Activated T-cell treated with anti-CD3 and anti-CD28 coated beads for 24 hours (primary cell): ENCODE data around the gene PPP2R3A.

Source experiments
- DNase-seq: peaks from one replicate; pipeline ENCODE4 v3.0.0-alpha.2; 2020; ENCODE audit warnings: low read depth

PPP2R3A gene

DNA sequence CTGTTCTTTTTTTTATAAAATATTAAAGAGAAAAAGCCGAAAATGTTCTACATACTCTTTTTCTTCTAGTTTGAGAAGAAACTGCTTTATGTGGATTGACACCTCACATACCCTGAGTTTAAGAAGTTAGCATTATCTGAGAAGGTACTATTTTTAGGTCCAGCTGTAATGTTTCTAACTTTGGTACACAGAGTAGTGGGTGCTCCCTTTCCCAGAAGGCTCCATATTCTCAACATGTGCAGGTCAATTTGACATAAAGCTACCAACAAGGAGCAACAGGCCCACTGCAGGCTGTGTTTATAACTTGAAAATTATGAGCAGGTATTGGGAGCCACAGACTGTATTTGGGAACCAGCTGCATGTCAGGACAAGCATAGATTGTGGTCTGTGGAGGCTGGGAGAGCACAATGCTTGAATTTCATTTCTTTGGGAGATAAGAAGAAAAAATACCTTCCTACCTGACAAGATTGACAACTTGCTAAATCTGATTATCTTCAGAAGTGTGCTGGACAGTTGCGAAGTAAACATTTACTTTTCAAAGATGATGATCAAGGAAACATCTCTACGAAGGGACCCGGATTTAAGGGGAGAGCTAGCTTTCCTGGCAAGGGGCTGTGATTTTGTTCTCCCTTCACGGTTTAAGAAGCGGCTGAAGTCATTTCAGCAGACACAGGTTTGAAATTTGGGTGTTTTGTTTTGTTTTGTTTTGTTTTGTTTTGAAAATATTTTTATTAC, 57.2 kb downstream of the PPP2R3A start:
- no peak for DNase-seq

DNA sequence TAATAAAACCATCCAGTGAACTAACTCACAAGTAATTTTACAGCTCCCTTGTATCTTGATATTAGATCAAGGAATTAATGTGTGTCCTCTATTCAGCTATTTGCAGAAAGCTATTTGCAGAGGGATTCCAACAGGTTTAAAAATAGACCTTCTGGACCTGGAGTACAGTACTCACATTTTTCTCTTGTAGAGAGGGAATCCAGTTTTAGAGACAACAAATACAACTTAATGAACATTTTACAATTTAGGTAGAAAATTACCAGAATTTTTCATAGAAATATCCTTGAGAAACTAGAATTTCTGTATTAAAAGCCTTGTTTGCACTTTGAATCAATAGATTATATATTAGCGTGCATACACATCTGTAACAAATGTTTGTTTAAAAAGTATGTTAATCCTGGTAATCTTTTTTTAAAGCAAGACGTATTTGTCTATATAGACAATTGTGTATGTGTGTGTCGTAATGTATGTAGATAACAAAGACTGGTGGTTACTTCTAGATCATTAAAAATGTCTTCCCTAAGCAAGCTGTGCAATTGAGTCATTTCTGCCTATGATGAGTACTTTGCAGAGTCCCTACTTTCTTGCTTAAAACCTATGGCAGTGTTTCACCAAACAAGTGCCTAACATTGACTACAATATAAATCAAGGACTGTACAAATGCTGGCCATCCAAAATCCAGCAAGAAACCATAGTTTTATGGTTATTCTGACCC, 57.9 kb downstream of the PPP2R3A start:
- DNase-seq = no peak

DNA sequence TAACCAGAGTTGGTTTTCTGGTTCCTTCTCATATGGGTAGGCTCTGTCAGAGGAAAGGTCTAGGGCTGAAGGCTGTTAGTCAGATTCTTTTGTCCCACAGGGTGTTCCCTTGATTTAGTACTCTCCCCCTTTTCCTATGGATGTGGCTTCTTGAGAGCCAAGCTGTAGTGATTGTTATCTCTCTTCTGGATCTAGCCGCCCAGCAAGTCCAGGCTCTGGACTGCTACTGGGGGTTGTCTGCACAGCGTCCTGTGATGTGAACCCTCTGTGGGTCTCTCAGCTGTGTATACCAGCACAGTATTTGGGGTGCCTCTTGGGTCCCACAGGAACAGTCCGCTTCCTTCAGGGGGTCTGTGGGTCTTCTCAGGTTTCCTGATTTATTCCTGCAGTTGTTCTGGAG, 70.8 kb downstream of the PPP2R3A start:
- no peak for DNase-seq

DNA sequence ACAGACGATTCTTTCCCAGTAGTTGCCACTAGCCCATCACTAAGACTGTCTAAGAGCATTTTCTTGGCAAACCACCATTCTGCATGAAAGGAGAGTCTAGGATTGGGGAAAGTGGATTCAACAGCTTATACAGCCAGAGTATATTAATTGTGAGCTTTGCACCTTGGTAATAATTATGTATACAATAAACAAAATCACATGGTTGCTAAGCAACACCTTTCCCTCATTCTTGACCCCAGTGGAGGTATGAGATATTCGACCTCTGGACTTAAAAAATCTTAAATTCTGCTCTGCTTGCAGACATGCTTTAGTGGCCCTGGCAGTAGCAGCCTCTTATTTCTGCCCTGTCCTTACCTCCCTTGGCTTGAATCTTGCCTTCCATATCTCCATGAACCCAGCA, 73.1 kb downstream of the PPP2R3A start:
- no peak for DNase-seq

GRCh38 chr3:136042608-136043221, 77.2 kb downstream of the PPP2R3A start:
- DNase-seq = no peak

DNA sequence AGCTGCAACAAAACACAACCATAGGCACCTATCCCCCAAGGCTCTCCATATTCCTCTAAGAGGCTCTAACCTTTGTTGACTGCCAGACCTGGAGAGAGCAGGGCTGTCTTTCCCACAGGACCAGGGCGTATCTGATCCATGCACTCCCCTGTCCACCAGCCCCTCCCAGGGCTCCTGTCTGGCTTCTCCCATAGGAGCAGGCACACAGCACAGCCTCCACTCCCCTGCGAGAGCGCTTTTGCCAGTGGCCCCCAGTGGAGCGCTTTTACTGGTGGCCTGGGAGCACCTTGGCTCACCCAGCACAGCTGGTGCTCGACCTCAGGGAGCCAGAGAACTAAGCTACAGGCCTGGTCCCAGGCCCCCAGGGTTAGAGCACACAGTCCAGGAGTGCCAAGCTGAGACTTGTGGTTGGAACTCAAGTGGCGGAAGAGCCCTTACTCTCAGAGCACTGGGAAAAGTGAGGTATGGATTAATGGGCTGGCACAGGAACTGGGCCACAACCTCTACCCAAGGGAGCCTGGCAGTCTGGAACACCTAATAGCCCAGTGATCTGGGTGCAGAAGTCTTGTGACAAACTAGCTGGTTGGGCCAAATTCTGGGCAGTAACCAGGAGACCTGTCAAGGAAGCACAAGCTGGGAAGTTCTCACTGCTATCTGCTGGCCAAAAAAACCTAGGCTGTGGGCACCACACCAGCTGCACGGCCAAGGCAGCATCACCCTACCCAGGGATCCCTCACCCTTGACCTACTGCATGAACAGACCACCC, 79.6 kb downstream of the PPP2R3A start:
- DNase-seq = no peak

GRCh38 chr3:136048068-136048467, 82.5 kb downstream of the PPP2R3A start:
- DNase-seq = no peak

GRCh38 chr3:136050250-136050649, 84.7 kb downstream of the PPP2R3A start:
- DNase-seq = no peak

GRCh38 chr3:136055491-136055890, 90.0 kb downstream of the PPP2R3A start:
- DNase-seq = no peak

DNA sequence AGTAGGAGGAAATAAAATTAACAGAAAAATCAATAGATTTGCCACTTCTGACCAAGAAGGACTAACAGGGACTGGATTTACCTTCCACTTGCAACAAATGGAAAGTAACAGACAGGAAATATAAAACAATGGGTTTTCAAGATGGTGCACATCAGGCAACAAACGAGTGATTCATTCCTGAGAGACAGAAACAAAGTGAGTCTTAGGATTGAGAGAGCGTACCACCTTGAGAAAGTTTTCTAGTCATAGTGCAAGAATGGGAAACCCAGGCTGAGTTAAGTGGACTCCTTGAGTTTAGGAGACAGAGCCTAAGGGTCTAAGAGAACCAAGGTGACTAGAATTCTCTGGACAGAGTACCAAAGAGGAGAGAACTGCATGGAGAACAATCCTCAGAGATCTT, 101.7 kb downstream of the PPP2R3A start:
- DNase-seq = no peak

GRCh38 chr3:136068708-136069107, 103.2 kb downstream of the PPP2R3A start:
- no peak for DNase-seq

DNA sequence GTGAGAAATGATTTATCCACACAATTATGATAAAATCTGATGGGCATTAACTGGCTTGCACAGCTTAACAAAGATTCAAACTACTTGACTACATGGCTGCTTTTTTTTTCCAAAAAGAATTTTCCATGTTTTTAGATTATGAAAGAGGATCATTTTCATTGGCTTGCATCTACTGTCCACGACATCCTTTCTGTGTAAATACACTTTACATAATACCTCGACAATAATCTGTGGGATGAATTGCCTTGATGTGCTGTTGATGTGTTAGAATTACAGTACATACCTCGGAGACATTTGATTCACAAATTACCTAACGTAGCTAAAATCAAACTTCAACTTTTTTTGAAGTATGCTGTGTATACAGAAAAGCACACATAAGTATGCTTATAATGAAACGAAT, 104.4 kb downstream of the PPP2R3A start:
- DNase-seq = no peak

- DNase-seq = no peak
Observed at GRCh38 chr3:136070334-136070733, 104.8 kb downstream of the PPP2R3A start.

GRCh38 chr3:136070953-136071949, 105.7 kb downstream of the PPP2R3A start:
- DNase-seq = no peak

GRCh38 chr3:136074546-136075170, 109.1 kb downstream of the PPP2R3A start:
- no peak for DNase-seq

DNA sequence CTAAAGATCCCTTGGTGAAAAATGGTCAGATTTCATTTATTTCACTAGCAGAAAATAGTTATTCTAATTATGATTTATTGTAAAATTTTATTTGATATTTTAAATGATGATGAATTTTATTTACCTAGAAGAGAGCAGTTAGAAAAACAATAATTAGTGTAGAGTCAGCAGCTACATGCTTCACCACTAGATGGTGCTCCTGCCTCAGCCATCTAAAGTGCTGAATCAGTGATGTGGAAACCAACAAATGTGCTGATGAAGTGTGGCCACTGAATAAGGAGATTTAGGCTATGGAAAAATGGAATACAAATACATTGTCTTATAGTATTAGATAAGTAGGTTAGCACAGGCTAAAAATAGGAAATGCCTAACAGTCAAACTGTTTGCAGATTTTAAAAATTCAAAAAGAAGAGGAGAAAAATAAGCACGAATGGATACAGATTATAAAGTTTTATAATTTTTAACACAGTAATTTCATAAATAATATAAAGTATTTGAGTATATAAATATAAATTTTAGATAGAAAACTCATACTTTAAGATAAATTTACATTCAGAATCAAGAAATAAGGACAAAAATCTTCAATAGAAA, 109.8 kb downstream of the PPP2R3A start:
- DNase-seq = peak; percentile 63

GRCh38 chr3:136075811-136076210, 110.3 kb downstream of the PPP2R3A start:
- no peak for DNase-seq

DNA sequence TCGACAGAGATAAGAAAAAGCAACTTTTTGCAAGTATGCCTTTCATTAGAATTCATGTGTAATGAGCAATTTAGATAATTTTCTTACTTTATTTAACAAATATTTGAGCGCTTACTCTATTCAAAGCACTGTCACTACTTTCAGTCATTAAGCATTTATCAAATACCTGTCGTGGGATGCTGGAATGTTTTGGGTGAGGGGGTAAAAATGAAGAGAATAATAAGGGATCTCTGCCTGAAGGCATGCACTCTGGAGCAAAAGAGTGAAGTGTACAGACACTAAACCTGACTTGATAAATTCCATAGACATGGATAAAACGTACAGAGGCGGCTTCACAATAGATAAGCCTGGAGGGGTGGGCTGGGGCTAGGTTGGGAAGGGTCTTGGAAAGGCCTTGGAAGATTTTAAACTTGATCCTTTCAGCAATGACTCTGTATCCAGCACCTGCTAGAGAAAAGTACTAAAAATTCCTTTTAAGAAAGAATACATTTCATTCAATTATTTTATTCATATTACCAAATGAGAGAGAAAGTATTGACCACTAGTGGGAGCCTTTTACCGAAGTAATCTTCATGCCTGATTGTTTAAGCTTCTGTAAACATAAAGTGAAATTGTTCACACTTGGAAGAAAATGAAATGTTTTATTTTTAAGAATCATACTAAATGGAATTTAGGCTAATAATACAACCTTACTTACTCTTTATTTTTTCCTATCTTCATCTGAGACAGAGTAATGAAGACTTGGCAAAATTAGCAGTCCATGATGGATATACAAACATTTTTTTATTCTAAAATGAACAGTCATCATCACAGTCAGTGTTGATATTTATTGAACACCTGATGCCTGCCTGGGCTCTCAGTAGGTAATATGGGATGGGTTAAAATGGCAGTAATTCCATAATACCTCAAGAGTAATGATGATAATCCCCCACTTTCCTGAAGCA, 113.2 kb downstream of the PPP2R3A start:
- DNase-seq = no peak
